ENCODE data around the gene SLC43A2. TPM values are rescaled to one million over a fixed set of nuclear protein-coding genes. Genes with fewer than 3 reads are reported as not detected.

Gene SLC43A2
- total and polyA plus RNA-seq, 2 donors (not counting 3 experiments of a cell fraction or from before 2014, with no cell fraction given): 41.7 to 52.0 TPM

DNA sequence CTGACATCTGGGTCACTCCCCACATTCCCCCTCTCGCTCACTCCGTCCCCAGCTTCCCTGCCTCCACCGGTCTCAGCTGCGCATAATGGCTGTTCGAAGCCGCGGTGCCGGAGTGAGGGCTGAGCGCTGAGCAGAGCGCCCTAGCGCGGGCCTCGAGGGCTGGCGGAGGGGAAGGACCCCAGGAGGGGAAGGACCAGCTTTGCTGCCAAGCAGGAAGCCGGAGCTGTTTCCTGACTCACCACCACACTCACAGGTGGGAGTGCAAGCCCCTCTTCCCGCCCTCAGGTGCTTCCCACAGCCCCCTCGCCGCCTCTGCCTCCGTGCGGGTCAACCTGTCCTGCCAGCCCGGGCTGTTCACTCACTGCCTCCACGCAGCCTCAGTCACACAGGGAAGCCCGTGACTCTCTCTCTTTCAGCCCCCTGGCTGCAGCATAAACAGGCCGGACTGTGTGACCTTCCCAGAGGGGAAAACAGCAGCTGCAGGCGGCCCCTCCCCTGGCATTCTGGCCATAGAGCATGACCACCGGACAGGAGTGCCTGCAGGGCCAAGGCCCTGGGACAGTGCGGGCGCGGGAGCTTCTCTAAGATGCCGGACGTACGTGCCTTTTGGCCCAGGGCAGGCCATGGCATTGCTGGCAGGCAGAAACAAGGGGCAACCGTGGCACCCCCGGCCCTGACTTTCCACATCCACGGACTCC, 23.7 kb downstream of the SLC43A2 start:
- no peak for DNase-seq (ENCODE audit: low read depth, low spot score)
- ChIA-PET POLR2A (no interaction called here), CTCF (interaction anchor here (1.3 kb wide), 1 partner anchor 31 kb away, joined by 5 read pairs; no protein-coding TSS in a partner anchor)
- no peaks in the 10 kb centered on the region for H3K27me3 ChIP-seq (ENCODE audit: control insufficient read depth in 2 of 2, insufficient read depth in 2 of 2, low read length in 2 of 2)
- dilution Hi-C loops (cut with MboI; ENCODE audit: extremely low pct_ligation_motif_present, low sequenced_read_pairs): no loop called here
- H3K9me3 ChIP-seq (replicated peaks; ENCODE audit: control insufficient read depth, insufficient read depth, low read length): no peaks in the 10 kb centered on the region
- H3K27ac ChIP-seq (ENCODE audit: insufficient read depth, low read depth, low read length): no peak overlapping the region
- no peaks in the 10 kb centered on the region for H3K36me3 ChIP-seq (ENCODE audit: control insufficient read depth in 2 of 2, extremely low read depth in 1 of 2, insufficient read depth in 2 of 2, low read length in 2 of 2)
- intact Hi-C loops (cut with micrococcal nuclease): no loop called here
- H3K9me1 ChIP-seq (replicated peaks; ENCODE audit: control insufficient read depth, extremely low read depth, insufficient read depth, low read length): no peaks in the 10 kb centered on the region
- TF ChIP-seq GATA2 (IDR thresholded peaks at IDR 0.05; ENCODE audit: insufficient read depth, insufficient read length, low read depth, low read length) (no peak), POLR2AphosphoS5 (IDR thresholded peaks at IDR 0.05; ENCODE audit: insufficient read depth, low read depth, low read length) (no peak), EZH2 (IDR thresholded peaks at IDR 0.05; ENCODE audit: borderline replicate concordance, low read depth, low read length, severe bottlenecking) (no peak), FOS (IDR thresholded peaks at IDR 0.05; ENCODE audit: borderline replicate concordance, insufficient read depth, low read length) (no peak), POLR2A (IDR thresholded peaks at IDR 0.05; ENCODE audit: low read depth, low read length) (no peak), MYC (IDR thresholded peaks at IDR 0.05; ENCODE audit: low read depth, low read length) (no peak)
- TF ChIP-seq, protein P1, sequence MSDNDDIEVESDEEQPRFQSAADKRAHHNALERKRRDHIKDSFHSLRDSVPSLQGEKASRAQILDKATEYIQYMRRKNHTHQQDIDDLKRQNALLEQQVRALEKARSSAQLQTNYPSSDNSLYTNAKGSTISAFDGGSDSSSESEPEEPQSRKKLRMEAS (IDR thresholded peaks at IDR 0.05; ENCODE audit: insufficient read depth, insufficient read length): no peak
- no peak overlapping the region for H3K4me2 ChIP-seq (ENCODE audit: insufficient read depth, low read length)
- no TSS peak for BruUV-seq (replicated peaks)
- no peak overlapping the region for H3K9ac ChIP-seq (replicated peaks; ENCODE audit: extremely low read depth, insufficient read depth, low read length)
- H3K4me3 ChIP-seq (replicated peaks in 1 of 3; ENCODE audit: insufficient read depth in 1 of 3, low read depth in 1 of 3, low read length in 3 of 3): no peak overlapping the region
- H2AFZ ChIP-seq (ENCODE audit: low read depth, low read length): no peak overlapping the region
- no peaks in the 10 kb centered on the region for H3K4me1 ChIP-seq (ENCODE audit: control insufficient read depth, extremely low read depth, insufficient read depth, low read length)
- no peaks in the 10 kb centered on the region for H3K79me2 ChIP-seq (ENCODE audit: control insufficient read depth, insufficient read depth, low read length)
- no peak for FAIRE-seq
- no peaks in the 10 kb centered on the region for H4K20me1 ChIP-seq (replicated peaks; ENCODE audit: control insufficient read depth, extremely low read depth, insufficient read depth, low read length)

DNA sequence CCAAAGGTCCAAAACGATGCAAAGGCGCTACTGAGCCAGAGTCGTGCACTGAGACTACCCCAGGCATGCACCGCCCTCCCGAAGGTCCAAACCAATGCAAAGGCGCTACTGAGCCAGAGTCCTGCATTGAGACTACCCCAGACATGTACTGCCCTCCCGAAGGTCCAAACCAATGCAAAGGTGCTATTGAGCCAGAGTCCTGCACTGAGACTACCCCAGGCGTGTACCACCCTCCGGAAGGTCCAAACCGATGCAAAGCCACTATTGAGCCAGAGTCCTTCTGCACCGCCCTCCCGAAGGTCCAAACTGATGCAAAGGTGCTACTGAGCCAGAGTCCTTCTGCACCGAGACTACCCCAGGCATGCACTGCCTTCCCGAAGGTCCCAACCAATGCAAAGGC, 27.1 kb downstream of the SLC43A2 start:
- Histone ChIP-seq H3K9me1 (replicated peaks; ENCODE audit: control insufficient read depth, extremely low read depth, insufficient read depth, low read length) (no peaks in the 10 kb centered on the region), H3K36me3 (ENCODE audit: control insufficient read depth in 2 of 2, extremely low read depth in 1 of 2, insufficient read depth in 2 of 2, low read length in 2 of 2) (no peaks in the 10 kb centered on the region), H3K4me3 (replicated peaks in 1 of 3; ENCODE audit: insufficient read depth in 1 of 3, low read depth in 1 of 3, low read length in 3 of 3) (no peak overlapping the region), H3K79me2 (ENCODE audit: control insufficient read depth, insufficient read depth, low read length) (no peaks in the 10 kb centered on the region), H3K27ac (ENCODE audit: insufficient read depth, low read depth, low read length) (no peak overlapping the region), H3K4me1 (ENCODE audit: control insufficient read depth, extremely low read depth, insufficient read depth, low read length) (no peaks in the 10 kb centered on the region), H3K27me3 (ENCODE audit: control insufficient read depth in 2 of 2, insufficient read depth in 2 of 2, low read length in 2 of 2) (no peaks in the 10 kb centered on the region), H3K9me3 (replicated peaks; ENCODE audit: control insufficient read depth, insufficient read depth, low read length) (no peaks in the 10 kb centered on the region), H2AFZ (ENCODE audit: low read depth, low read length) (no peak overlapping the region), H3K4me2 (ENCODE audit: insufficient read depth, low read length) (no peak overlapping the region), H3K9ac (replicated peaks; ENCODE audit: extremely low read depth, insufficient read depth, low read length) (no peak overlapping the region), H4K20me1 (replicated peaks; ENCODE audit: control insufficient read depth, extremely low read depth, insufficient read depth, low read length) (no peaks in the 10 kb centered on the region)
- intact Hi-C loops (cut with micrococcal nuclease): no loop called here
- TF ChIP-seq FOS (IDR thresholded peaks at IDR 0.05; ENCODE audit: borderline replicate concordance, insufficient read depth, low read length): no peak
- no peak for TF ChIP-seq GATA2 (IDR thresholded peaks at IDR 0.05; ENCODE audit: insufficient read depth, insufficient read length, low read depth, low read length)
- TF ChIP-seq, protein P2, sequence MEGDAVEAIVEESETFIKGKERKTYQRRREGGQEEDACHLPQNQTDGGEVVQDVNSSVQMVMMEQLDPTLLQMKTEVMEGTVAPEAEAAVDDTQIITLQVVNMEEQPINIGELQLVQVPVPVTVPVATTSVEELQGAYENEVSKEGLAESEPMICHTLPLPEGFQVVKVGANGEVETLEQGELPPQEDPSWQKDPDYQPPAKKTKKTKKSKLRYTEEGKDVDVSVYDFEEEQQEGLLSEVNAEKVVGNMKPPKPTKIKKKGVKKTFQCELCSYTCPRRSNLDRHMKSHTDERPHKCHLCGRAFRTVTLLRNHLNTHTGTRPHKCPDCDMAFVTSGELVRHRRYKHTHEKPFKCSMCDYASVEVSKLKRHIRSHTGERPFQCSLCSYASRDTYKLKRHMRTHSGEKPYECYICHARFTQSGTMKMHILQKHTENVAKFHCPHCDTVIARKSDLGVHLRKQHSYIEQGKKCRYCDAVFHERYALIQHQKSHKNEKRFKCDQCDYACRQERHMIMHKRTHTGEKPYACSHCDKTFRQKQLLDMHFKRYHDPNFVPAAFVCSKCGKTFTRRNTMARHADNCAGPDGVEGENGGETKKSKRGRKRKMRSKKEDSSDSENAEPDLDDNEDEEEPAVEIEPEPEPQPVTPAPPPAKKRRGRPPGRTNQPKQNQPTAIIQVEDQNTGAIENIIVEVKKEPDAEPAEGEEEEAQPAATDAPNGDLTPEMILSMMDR (IDR thresholded peaks at IDR 0.05; ENCODE audit: extremely low read depth in 1 of 2, insufficient read depth in 1 of 2, low read depth in 1 of 2, low read length in 2 of 2): no peak
- TF ChIP-seq JUN (IDR thresholded peaks at IDR 0.05; ENCODE audit: borderline replicate concordance, insufficient read depth, insufficient read length, low read depth): no peak
- no peak for TF ChIP-seq EZH2 (IDR thresholded peaks at IDR 0.05; ENCODE audit: borderline replicate concordance, low read depth, low read length, severe bottlenecking)
- TF ChIP-seq POLR2A (IDR thresholded peaks at IDR 0.05; ENCODE audit: low read depth, low read length): no peak
- TF ChIP-seq MYC (IDR thresholded peaks at IDR 0.05; ENCODE audit: low read depth, low read length): no peak
- TF ChIP-seq, protein P1 (IDR thresholded peaks at IDR 0.05; ENCODE audit: insufficient read depth, insufficient read length): no peak
- TF ChIP-seq POLR2AphosphoS5 (IDR thresholded peaks at IDR 0.05; ENCODE audit: insufficient read depth, low read depth, low read length): no peak
- DNase-seq (ENCODE audit: low read depth, low spot score): no peak
- FAIRE-seq: no peak
- no TSS peak for BruUV-seq (replicated peaks)
- CTCF ChIA-PET: no interaction called here
- dilution Hi-C loops (cut with MboI; ENCODE audit: extremely low pct_ligation_motif_present, low sequenced_read_pairs): no loop called here
- POLR2A ChIA-PET: no interaction called here

All from endothelial cell of umbilical vein (primary cell).